ENCODE data around the gene DIRAS1.

The DIRAS1 gene

DNA sequence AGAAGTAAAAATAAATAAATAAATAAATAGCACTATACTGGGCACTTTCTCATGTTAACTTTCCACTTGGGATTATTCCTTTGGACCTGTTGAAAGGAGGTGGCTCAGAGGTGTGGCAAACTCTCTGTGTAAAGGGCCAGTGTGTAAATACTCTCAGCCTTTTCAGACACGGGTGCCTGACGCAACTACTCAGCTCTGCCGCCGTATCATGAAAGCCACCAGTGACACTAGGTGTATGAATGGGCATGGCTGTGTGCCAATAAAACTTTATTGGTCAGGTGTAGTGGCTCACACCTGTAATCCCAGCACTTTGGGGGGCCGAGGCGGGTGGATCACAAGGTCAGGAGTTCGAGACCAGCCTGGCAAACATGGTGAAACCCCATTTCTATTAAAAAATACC is 38.8 kb upstream of the DIRAS1 start:
- no peaks in the 10 kb centered on the region for H3K36me3 ChIP-seq (ENCODE audit: low read length)

DNA sequence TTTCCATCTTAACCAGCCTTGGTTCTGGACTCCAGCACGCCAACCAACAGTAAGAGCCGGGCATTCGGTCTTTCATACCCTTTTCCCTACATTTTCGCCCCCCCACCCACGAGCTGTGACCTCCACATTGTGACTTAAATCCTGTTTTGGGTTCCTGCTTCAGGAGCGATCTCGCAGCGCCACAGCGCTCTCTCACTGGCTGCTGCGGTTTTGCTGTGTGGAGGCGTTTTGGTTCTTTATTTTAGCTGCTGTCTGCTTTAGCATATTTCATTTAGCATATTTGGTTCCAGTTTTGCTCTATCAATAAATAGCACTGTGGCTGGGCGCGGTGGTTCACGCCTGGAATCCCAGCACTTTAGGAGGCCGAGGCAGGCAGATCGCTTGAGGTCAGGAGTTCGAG is 38.2 kb upstream of the DIRAS1 start:
- TF ChIP-seq, protein P1, sequence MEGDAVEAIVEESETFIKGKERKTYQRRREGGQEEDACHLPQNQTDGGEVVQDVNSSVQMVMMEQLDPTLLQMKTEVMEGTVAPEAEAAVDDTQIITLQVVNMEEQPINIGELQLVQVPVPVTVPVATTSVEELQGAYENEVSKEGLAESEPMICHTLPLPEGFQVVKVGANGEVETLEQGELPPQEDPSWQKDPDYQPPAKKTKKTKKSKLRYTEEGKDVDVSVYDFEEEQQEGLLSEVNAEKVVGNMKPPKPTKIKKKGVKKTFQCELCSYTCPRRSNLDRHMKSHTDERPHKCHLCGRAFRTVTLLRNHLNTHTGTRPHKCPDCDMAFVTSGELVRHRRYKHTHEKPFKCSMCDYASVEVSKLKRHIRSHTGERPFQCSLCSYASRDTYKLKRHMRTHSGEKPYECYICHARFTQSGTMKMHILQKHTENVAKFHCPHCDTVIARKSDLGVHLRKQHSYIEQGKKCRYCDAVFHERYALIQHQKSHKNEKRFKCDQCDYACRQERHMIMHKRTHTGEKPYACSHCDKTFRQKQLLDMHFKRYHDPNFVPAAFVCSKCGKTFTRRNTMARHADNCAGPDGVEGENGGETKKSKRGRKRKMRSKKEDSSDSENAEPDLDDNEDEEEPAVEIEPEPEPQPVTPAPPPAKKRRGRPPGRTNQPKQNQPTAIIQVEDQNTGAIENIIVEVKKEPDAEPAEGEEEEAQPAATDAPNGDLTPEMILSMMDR (IDR thresholded peaks at IDR 0.05; ENCODE audit: insufficient read depth, low read length, poor library complexity, severe bottlenecking): no peak
- no peak for TF ChIP-seq EZH2phosphoT487 (conservative IDR thresholded peaks at IDR 0.05; ENCODE audit: low read length)
- H3K9me2 ChIP-seq (replicated peaks; ENCODE audit: insufficient read depth, low read length): no peaks in the 10 kb centered on the region
- no peaks in the 10 kb centered on the region for H3F3A ChIP-seq (ENCODE audit: insufficient read depth)
- no peaks in the 10 kb centered on the region for H3K79me2 ChIP-seq (ENCODE audit: insufficient read depth, low read length)
- H2AFZ ChIP-seq (ENCODE audit: low read depth, low read length, severe bottlenecking): no peak overlapping the region
- no peak overlapping the region for H3K4me3 ChIP-seq (ENCODE audit: insufficient read depth, low read length, poor library complexity, severe bottlenecking)
- H3K4me2 ChIP-seq (ENCODE audit: low read depth, low read length, poor library complexity, severe bottlenecking): no peak overlapping the region
- no peaks in the 10 kb centered on the region for H4K20me1 ChIP-seq (ENCODE audit: low read depth, low read length)
- H3K27me3 ChIP-seq (ENCODE audit: low read length): no peaks in the 10 kb centered on the region
- H3K27ac ChIP-seq (ENCODE audit: low read depth, low read length): no peak overlapping the region
- no peak overlapping the region for H3K9ac ChIP-seq (ENCODE audit: low read length)
- no peaks in the 10 kb centered on the region for H3K9me3 ChIP-seq (ENCODE audit: insufficient read depth, low read length)
- H3K36me3 ChIP-seq (ENCODE audit: low read length): no peaks in the 10 kb centered on the region

More for the DNA sequence above, 38.8 kb upstream of the DIRAS1 start:
- H3K4me3 ChIP-seq (ENCODE audit: insufficient read depth, low read length, poor library complexity, severe bottlenecking): no peak overlapping the region
- no peaks in the 10 kb centered on the region for H3K79me2 ChIP-seq (ENCODE audit: insufficient read depth, low read length)
- H3K27me3 ChIP-seq (ENCODE audit: low read length): no peaks in the 10 kb centered on the region
- H3F3A ChIP-seq (ENCODE audit: insufficient read depth): no peaks in the 10 kb centered on the region
- no peak overlapping the region for H3K4me2 ChIP-seq (ENCODE audit: low read depth, low read length, poor library complexity, severe bottlenecking)
- no peaks in the 10 kb centered on the region for H3K9me3 ChIP-seq (ENCODE audit: insufficient read depth, low read length)
- H3K9me2 ChIP-seq (replicated peaks; ENCODE audit: insufficient read depth, low read length): no peaks in the 10 kb centered on the region
- no peaks in the 10 kb centered on the region for H4K20me1 ChIP-seq (ENCODE audit: low read depth, low read length)
- H2AFZ ChIP-seq (ENCODE audit: low read depth, low read length, severe bottlenecking): no peak overlapping the region
- H3K9ac ChIP-seq (ENCODE audit: low read length): no peak overlapping the region
- H3K27ac ChIP-seq (ENCODE audit: low read depth, low read length): no peak overlapping the region
- TF ChIP-seq, protein P1 (IDR thresholded peaks at IDR 0.05; ENCODE audit: insufficient read depth, low read length, poor library complexity, severe bottlenecking): no peak
- TF ChIP-seq EZH2phosphoT487 (conservative IDR thresholded peaks at IDR 0.05; ENCODE audit: low read length): no peak

DNA sequence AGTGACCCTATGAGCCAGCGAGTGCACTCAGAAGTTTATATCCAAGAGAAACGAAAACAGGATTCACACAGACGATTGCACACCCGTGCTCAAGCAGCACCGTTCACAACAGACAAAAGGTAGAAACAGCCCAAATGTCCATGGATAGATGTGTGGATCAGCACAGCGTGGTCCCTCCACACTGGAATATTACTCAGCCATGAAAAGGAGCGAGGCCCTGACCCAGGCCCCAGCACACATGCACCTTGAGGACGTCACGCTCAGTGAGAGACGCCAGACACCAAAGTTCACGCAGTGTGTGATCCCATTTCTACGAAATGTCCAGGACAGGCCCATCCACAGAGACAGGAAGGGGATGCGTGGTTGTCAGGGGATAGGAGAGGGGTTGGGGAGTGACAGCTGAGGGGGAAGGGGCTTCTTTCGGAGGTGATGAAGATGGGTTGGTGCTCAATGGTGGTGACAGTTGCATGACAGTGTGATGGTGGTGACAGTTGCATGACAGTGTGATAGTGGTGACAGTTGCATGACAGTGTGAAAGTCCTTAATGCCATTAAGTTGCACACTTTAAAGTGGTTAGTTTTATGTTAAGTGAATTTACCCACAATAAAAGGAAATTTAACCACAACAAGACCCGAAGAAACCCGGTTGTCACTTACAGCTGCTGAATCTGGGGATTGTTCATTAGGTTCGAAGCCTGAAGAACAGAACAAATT is 37.6 kb upstream of the DIRAS1 start:
- no peaks in the 10 kb centered on the region for H3K9me3 ChIP-seq (ENCODE audit: insufficient read depth, low read length)
- H3K4me2 ChIP-seq (ENCODE audit: low read depth, low read length, poor library complexity, severe bottlenecking): no peak overlapping the region
- H3K27ac ChIP-seq (ENCODE audit: low read depth, low read length): no peak overlapping the region
- no peaks in the 10 kb centered on the region for H3K27me3 ChIP-seq (ENCODE audit: low read length)
- H4K20me1 ChIP-seq (ENCODE audit: low read depth, low read length): no peaks in the 10 kb centered on the region
- H3K79me2 ChIP-seq (ENCODE audit: insufficient read depth, low read length): no peaks in the 10 kb centered on the region
- H2AFZ ChIP-seq (ENCODE audit: low read depth, low read length, severe bottlenecking): no peak overlapping the region
- no peaks in the 10 kb centered on the region for H3F3A ChIP-seq (ENCODE audit: insufficient read depth)
- H3K9ac ChIP-seq (ENCODE audit: low read length): no peak overlapping the region
- TF ChIP-seq, protein P1 (IDR thresholded peaks at IDR 0.05; ENCODE audit: insufficient read depth, low read length, poor library complexity, severe bottlenecking): no peak
- no peak for TF ChIP-seq EZH2phosphoT487 (conservative IDR thresholded peaks at IDR 0.05; ENCODE audit: low read length)
- no peaks in the 10 kb centered on the region for H3K9me2 ChIP-seq (replicated peaks; ENCODE audit: insufficient read depth, low read length)
- H3K4me3 ChIP-seq (ENCODE audit: insufficient read depth, low read length, poor library complexity, severe bottlenecking): no peak overlapping the region
- no peaks in the 10 kb centered on the region for H3K36me3 ChIP-seq (ENCODE audit: low read length)
